Mucosa of descending colon (tissue), 3 donors: ENCODE measurements around the gene YIF1A. TPM values are rescaled to one million over a fixed set of nuclear protein-coding genes. Genes with fewer than 3 reads are reported as not detected.

Experiments used
- ATAC-seq: fragments of 200-7000 bp; cut with Tn5 transposase; one replicate; pipeline ENCODE4 v1.9.1; 2020; ENCODE audit warnings: mild to moderate bottlenecking, moderate library complexity
- DNase-seq, 3 donors: peaks; one replicate each; pipeline ENCODE4 v3.0.0-alpha.2; 2020
- H3K36me3 ChIP-seq: fragments of 200-600 bp; one replicate; pipeline ENCODE4 v1.8.0; 2021; ENCODE audit warnings: low read depth, mild to moderate bottlenecking
- H3K4me1 ChIP-seq: fragments of 200-600 bp; one replicate; pipeline ENCODE4 v1.8.0; 2021; ENCODE audit warnings: low read depth, mild to moderate bottlenecking
- H3K4me3 ChIP-seq: fragments of 200-600 bp; one replicate; pipeline ENCODE4 v1.8.0; 2021; ENCODE audit warnings: mild to moderate bottlenecking
- H3K9me3 ChIP-seq: fragments of 200-600 bp; one replicate; pipeline ENCODE4 v1.8.0; 2021; ENCODE audit warnings: mild to moderate bottlenecking
- CTCF ChIP-seq: fragments of 200-600 bp; IDR thresholded peaks from one replicate; pipeline ENCODE4 v1.8.0; 2022; ENCODE audit warnings: antibody characterized with exemption, mild to moderate bottlenecking
- intact Hi-C, 2 donors: fragments of 100-400 bp; cut with DNase I in 1 of 2; cut with micrococcal nuclease in 1 of 2; formaldehyde crosslinking; loops; one replicate each; pipeline versions ENCODE4 v1.11.0 to v1.11.1; 2022; cut with DNase I, micrococcal nuclease
- total RNA-seq, 3 donors: library from RNA; stranded (reverse); fragmentation: NEBNext Ultra II Directional in 2 of 3; extraction: Animal tissue kit (Norgen Biotek cat#: 25700) in 2 of 3; gene quantifications; one replicate each; pipeline versions ENCODE4 v1.2.1 to v1.2.4, GENCODE V29; 2021 to 2023
- donor health status: DM: no; HTN: no; CAD: no; lungs with moderate emphysema.
- donor health status: DM: no; HTN: no; CAD: no.
- donor health status: DM: no; HTN: yes; CAD: no.

YIF1A gene
- total RNA-seq, 3 donors from 2014 or later, result 66.1 to 93.5 (median 77.9) TPM

GRCh38 chr11:66274219-66274618 is 14.7 kb downstream of the YIF1A start:
- intact Hi-C loops, result no loop called here
- ATAC-seq (no peak), DNase-seq (no peak)
- no peaks in the 10 kb centered on the region for H3K9me3 ChIP-seq
- H3K36me3 ChIP-seq, result no peaks in the 10 kb centered on the region
- no peak overlapping the region for H3K4me3 ChIP-seq
- no peak for TF ChIP-seq CTCF
- peaks cover 12% of the 10 kb centered on the region for H3K4me1 ChIP-seq

DNA sequence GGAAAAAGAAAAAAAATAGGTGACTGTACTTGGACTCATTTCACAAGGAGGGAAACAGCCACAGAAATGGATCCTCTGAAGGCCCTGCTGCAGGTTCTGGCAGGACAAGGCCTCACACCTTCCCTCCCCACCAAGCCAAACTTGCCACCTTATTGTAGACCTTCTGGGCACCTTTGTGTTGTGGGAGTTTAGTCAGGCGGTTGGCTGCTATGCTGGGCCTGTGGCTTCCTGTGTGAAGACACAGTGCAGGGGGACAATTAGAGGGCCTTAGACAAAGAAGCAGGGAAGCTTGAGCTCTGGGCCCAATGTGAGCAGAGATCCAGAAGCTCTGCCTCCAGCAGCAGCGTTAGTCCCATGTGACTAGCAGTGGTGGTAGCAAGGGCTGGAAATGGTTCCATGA is 16.3 kb downstream of the YIF1A start:
- DNase-seq (no peak), ATAC-seq (no peak)
- intact Hi-C loops, result no loop called here
- Histone ChIP-seq H3K4me3 (no peak overlapping the region), H3K36me3 (peaks cover 3% of the 10 kb centered on the region), H3K4me1 (peaks cover 10% of the 10 kb centered on the region), H3K9me3 (no peaks in the 10 kb centered on the region)
- no peak for TF ChIP-seq CTCF

- TF ChIP-seq CTCF, result no peak
- intact Hi-C loops, result no loop called here
- H3K4me1 ChIP-seq, result peaks cover 12% of the 10 kb centered on the region
- H3K36me3 ChIP-seq, result peaks cover 3% of the 10 kb centered on the region
- ATAC-seq (no peak), DNase-seq (no peak)
- no peaks in the 10 kb centered on the region for H3K9me3 ChIP-seq
- no peak overlapping the region for H3K4me3 ChIP-seq
Measured at GRCh38 chr11:66271816-66272215, 17.1 kb downstream of the YIF1A start.

DNA sequence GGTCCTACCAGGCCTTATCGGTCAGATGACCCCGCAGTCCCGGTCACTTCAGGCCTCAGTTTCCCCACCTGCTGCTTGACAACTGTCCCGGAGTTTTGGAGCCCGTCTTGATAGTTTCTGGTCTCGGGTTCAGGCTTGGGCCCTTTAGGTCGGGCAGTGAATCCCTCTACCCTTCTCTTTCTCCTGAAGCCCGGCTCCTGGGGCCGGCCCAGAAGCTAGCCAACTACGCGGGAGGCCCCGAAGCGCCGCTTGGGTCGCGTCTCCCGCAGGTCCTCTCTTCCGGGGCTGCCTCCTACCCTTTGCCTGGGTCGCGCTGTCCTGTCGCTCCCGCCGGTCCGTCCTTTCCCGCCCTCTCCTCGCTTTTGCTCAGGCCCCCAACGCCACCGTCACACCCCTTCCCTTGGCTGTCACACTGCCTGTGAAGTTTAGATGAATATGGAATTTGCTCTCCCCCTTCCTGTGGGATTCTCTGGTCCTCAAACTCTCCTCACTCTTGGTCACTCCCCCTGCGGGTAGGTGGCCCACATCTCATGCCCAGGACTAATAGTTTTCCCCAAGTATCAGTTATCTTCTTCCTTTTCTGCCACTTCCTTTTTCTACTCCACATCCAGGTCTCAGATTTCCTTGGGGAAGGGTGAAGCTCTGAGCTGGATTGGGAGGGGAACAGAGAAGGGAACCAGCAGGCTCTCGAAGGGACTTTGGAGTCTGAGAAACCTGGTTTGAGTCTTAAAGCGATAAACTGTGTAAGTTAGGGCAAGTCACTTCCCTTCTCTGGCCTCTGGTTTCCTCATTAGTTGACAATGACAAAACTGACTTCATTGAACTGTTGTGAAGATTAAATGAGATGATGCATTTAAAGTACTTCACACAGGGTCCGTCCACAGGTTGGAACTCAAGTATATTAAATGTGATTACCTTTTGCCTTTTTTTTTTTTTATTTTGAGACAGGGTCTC is 19.7 kb downstream of the YIF1A start:
- DNase-seq, result peak in 2 of 3 donors; percentile 59 to 70
- H3K9me3 ChIP-seq, result no peaks in the 10 kb centered on the region
- intact Hi-C loops, result no loop called here
- peak overlapping the region; percentile 88 for H3K4me3 ChIP-seq
- H3K4me1 ChIP-seq, result peaks cover 16% of the 10 kb centered on the region
- H3K36me3 ChIP-seq, result peaks cover 3% of the 10 kb centered on the region
- ATAC-seq, result no peak
- no peak for TF ChIP-seq CTCF

GRCh38 chr11:66268244-66268951 is 20.5 kb downstream of the YIF1A start, which contains the start of gene RAB1B:
TSS of gene RAB1B (plus strand) at chr11:66268639. CDS start at chr11:66268680, 41 bp downstream.
- DNase-seq, result peak; percentile 100
- intact Hi-C loops, result no loop called here
- no peak for TF ChIP-seq CTCF
- Histone ChIP-seq H3K4me3 (peak within 1 kb of the TSS; percentile 88), H3K9me3 (no peaks in the 10 kb centered on the region), H3K4me1 (peaks cover 16% of the 10 kb centered on the region), H3K36me3 (peaks cover 3% of the 10 kb centered on the region)
- peak; percentile 89 for ATAC-seq
